IPS DF 19.7 (cell line): ENCODE data around the gene DCP1B.

Experiments
- DNase-seq: peaks from one replicate; pipeline ENCODE4 v3.0.0-alpha.2; 2013; ENCODE audit warnings: low read depth, low spot score

The DCP1B gene

DNA sequence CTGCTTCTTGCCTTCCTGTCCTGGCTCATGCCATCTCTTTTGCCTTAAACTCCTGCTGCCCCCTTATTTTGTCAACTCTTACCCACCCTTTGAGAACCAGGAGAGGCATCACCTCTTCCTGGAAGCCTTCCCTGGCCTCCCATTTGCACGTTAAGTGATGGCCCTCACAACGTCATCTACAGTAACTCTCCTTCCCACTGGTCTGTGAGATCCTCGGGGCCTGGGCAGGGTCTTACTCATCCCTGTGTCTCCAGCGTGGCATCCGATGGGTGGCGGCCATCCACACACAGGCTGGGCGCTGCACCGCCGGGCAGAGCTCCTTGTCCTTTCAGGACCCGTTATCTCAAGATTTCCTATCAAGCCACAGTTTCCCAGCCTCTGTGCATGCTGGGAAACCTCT, 69.0 kb downstream of the DCP1B start:
- DNase-seq = no peak

DNA sequence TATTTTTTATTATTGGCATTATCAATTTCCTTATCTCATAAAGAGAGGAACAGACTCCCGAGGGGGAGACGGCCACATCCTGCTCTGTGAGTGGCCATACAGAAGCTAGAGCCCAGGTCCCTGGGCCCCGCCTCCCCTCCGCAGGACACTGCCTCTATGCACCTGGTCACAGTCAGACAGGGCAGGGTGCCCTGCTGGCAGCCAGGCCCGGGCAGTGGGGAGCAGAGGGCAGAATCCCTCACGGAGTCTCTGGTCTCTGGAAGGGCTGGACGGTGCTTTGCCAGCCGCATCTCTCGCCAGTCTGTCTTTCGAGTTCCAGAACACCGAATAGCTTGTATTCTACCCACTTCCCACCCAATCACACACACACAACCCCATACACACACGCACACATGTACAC, 69.4 kb downstream of the DCP1B start:
- DNase-seq = no peak

DNA sequence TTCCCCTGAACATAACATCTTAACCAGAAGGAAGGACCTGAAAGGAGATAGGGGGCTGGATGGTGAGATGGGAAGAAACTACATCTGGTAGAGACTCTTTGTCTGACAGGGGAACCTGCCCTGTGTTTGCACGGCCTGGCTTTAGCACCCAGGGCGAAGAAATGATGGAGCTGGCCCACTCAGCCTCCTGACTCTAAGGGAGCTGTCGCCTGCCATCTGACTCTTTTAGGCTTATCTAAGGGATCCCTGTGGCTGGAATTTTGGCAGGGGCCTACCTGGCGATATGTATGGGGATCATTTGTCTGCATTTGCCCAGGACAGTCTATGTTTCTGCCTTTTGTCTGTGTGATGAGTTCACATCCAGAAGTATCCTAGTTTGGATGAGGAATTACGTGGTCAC, 70.2 kb downstream of the DCP1B start:
- no peak for DNase-seq

DNA sequence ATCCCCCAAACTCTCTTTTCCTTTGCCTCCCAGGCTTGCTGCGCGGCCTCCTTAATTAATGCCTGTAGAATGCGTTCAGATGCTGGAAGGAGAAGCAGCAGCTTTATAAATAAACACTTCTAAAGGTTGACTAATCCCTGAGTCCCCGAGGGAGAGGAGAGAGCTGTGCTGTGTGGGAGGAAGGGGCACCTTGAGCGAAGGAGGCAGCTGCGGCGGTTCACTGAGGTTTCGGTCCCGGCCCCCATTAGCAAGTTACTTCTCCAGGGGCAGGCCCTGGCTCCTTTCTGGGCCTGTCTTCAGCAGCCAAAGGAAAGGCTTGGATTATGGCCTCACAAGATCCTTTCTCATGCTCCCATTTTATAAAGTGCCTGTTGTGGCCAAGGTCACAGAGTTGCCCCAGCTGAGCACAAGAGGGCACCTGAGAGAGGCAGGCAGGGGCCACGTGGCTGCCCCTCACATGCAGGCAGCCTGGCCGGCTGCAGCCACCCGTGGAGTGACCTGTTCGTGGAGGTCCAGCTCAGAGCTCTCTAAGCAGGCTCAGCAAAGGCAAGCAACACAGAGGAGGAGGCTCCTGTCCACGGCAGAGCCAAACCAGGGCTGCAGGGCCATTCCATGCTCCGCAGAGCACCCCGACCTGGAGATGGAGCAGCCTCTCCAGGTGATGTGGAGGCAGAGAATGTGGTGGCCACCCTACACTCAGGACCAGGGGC, 70.8 kb downstream of the DCP1B start:
- no peak for DNase-seq

DNA sequence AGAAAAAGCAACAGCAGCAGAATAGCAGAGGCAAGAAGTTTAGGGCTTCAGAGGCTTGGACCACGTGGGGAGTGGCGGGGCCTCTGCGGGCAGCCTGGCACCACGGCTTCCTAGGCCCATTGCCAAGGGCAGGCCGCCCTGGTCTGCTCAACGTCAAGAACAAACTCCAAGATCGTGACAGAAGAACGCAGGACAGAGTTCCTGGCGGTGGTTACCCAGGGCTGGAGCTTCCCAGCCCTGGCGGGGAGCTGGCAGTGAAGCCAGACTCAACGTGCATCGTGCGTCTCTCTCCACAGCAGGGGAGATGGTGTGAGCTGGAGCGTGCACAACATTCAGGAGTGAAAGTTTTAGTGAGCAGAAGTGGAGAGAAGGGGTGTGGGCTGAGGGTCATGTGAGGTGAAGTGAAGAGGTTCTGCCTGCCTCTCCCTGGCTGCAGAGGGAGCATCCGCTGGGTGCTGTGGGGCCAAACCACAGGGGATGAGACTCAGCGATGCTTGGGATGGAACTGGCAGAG, 71.9 kb downstream of the DCP1B start:
- no peak for DNase-seq

DNA sequence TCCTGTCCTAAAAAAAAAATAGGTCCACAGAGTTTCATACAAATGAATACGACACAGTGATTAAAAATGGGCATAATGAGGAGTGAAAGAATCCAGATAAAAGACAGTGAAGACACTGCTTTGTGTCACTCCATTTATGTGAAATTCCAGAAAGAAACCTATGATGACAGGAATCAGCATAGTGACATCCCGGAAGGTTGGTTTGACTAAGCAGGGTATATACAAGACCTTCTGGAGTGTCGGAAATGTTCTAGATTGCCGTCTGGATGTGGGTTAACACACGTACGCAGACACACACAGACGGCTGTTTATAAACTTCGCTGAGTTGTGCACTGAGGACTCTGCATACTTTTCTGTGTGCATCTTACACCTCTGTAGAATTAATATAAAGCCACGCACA, 72.6 kb downstream of the DCP1B start:
- DNase-seq = no peak

DNA sequence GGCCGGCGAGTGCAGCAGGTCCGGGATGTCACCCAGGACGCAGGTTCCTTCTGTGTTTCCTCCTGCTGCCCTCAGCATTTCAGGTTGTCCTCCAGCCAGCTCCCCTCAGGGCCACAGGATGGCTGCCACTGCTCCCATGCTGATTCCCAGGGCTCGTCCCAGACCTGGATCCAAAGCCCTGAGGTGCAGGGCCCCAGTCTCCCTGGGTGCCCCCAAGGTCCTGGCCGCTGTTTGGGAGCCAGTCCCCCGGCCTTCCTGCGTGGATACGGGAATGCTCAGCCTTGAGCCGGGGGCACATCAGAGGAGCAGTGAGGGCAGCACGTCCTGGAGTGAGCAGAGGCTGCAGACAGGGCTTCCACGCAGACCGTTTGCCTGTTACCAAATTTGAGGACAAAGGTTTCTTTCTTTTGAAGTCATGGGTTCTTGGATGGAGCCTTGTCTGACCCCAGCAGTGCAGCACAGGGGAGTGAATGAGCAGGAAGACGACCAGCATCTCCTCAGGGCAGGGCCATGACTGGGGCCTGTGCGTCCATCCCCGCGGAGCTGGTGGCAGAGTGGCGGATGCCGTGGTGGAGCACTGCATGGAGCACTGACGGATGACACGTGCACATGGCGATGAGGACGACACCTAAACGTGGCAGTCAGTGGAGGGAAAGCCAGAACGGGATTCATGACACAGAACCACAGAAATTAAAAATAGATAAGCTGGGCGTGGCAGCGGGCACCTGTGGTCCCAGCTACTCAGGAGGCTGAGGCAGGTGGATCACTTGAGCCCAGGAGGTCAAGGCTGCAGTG, 73.3 kb downstream of the DCP1B start:
- no peak for DNase-seq

DNA sequence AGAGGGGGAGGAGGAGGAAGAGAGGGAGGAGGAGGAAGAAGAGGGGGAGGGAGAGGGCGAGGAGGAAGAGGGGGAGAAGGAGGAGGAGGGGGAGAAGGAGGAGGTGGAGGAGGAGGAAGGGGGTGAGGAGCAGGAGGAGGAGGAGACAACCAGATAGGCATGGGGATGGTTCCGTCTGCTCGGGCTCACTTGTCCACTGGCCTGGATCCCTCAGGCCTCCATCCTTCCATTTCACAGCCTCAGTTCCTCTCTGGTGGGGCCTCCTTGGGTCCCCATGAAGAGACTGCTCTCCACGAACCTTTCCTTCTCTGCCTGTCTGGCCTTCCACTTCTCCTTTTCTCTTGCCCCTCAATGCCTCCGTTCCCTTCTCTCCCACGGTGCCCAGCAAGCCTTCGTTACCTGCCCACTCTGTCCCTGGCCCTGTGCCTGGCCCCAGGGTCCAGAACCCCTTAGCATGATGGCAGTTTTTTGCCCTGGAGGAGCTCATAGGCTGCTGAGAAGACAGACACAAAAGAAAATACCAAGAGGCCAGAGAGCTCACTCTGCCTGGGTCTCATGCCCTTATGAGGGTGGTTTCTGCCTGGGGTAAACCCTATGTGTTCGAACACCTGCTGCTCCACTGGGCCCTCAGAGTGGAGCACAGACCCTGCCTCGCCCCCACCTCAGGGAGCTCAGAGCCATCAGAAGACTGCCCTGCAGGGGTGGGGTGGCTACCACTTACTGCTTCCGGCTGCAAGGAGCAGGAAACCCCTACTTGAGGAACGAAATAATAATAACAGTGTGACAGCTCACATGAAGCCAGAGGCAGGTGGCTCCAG, 74.1 kb downstream of the DCP1B start:
- DNase-seq = no peak

DNA sequence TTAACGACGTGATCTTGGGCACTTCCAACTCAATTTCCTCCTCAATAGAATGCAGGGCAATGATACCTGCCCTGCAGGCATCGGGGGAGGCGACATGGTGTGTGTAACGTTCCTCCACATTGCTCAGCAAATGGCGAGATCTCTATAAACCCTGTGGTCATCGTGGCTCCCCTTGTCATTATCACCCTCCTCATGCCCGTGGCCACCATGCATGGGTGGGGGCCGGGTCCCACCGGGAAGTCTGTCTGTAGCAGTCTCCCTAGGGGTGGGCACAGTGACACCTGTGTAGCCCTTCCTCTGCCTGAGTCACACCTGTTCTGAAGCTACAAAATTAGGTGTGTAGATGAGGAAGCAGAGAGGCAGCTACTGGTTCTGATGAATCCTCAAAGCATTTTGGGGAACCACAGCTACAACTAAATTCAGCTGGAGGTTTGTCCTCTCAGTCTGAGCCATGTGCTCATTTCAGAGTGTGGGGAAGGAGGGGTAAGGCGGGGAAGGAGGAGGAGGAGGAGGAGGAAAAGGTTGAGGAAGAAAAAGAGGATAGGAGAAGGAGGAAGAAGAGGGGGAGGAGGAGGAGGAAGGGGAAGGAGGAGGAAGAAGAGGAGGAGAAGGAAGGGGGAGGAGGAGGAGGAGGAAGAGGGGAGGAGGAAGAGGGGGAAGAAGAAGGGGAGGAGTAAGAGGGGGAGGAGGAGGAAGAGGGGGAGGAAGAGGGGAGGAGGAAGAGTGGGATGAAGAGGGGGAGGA, 74.8 kb downstream of the DCP1B start:
- DNase-seq = no peak

DNA sequence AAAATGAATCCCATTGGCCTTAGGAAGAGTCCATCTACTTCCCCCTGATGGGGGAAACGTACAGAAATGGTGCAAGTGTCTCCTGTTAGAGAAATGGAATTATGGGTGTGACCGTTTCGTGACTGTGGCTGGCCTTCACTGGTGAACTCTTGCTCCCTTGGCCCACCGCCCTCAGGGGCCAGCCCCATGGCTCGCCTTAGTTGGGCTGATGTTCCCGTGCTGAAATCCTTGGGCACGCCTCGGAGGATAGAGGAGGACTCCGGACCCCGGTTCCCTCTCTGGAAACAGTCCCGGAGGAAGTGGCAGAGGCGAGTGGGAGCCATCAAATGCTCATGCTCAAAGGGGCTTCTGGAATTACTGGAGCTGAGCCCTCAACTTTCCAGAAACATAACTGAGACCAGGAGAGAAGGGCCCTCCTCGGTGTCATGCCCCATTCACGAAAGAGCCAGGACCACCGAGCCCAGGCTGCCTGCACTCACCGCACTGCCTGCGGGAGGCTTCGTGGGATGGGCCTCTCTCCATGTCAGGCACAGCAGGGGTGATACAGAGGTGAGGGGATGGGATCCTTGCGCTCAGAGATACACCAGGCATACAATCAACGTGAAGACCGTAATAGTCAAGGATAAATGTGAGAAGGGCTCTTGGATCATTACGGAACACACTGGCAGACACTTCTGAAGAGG, 75.7 kb downstream of the DCP1B start:
- DNase-seq = no peak

DNA sequence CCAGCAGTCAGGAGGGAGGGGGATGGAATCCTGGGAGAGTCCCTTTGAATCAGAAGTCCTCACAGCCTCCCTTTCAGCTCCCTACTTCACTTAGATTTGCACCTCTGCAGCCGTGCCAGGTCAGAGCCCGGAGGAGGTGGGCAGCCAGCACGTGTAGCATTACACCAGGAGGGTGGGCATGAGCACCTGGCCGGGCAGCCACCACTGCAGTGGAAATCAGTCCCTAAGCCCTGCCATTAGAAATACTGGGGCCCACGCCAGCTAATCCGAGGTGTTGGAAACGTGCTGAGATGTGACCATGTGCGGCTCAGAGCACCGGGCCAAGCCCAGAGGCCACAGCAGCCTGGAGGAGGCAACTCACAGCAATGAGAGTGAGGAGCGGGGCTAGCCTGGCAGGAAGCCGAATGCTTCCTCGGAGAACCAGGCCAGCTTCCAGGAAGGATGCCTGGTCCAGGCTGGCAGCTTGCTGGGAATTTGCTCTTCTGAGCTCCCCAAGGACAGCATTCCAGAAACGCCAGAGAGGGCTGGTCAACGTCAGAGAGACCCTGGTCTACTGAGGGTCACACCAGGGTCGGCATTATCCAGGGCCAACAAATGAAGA, 76.4 kb downstream of the DCP1B start:
- DNase-seq = no peak

DNA sequence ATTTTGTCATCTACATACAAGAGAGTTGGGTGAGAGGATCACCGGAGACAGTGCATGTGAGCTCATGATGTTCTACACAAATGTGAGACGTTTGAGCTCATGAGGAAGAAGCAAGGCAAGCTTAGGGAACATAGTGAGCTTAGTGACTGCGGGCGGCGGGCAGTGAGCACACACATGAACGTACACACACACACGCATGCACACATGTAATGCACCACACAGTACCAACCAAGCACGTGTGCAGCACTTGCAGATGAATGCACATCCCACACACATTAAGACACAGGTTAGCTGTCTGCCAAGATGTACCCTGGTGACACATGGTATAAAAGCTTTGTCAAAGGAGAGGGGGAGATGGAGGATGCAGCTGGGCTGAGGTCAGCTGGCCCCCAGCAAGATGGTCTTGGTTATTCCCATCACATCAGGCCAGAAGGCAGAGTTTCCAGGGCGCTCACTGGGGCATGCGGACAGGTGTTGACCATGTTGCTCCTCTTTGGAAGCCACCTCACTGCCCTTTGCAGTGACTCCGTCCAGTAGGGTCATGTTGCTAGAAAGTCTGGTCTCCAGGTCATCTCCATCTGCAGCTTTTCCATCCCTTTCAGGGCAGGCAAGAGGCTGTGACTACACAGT, 77.1 kb downstream of the DCP1B start:
- DNase-seq = no peak

DNA sequence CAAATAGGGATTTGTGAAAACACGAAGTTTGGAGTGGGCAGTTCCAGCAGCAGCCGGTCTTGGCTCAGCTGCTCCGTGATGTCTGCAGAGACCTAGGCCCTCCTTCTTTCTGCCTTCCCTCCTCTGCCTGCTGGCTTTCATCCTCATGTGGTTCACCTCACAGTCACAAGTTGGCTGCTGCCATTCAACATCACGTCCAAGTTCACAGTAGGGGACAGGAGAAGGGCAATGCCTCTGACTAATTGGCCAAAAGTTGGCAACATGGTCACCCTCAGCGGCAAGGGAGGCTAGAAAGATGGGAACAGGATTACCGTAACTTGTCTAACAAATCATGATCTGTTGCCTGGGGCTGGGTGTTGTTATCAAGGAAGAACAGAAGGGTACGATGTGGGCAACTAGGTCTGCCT, 78.0 kb downstream of the DCP1B start:
- no peak for DNase-seq

DNA sequence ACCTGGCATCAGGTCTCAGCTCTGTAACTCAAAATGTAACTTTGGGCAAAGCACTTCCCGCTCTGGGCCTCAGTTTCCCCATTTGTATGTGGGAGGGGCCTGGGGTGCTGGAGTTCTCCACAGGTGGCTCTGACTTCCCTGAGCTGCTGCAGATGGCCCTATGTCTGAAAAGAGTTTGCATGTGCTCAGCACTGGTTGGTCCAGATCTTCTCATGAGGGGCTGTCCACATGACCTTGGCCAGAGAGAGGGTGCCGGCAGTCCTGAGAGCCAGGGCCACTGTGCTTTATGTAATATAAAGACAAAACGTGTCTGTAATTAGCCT, 78.6 kb downstream of the DCP1B start:
- DNase-seq = no peak

DNA sequence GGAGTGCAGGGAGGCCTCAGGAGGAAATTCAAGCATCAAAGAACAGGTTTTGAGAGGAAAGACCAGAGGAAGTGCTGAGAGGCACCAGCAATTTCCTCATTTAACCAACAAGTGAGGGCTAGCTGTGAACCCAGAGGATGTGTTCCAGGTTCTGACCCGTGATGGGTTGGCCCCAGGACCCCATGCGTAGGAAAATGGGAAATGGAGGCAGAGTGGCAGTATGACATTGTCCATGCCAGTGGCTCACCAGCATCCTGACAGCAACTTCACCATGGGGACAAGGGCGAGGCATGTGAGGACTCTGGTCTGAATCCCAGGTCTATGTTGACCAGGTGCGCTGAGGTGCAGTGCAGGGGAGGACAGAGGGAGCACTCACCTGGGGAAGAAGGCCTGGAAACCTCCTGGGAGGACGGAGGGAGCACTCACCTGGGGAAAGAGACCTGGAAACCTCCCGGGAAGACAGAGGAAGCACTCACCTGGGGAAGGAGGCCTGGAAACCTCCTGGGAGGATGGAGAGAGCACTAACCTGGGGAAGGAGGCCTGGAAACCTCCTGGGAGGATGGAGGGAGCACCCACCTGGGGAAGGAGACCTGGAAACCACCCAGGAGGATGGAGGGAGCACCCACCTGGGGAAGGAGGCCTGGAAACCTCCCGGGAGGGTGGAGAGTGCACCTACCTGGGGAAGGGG, 79.1 kb downstream of the DCP1B start:
- DNase-seq = no peak

DNA sequence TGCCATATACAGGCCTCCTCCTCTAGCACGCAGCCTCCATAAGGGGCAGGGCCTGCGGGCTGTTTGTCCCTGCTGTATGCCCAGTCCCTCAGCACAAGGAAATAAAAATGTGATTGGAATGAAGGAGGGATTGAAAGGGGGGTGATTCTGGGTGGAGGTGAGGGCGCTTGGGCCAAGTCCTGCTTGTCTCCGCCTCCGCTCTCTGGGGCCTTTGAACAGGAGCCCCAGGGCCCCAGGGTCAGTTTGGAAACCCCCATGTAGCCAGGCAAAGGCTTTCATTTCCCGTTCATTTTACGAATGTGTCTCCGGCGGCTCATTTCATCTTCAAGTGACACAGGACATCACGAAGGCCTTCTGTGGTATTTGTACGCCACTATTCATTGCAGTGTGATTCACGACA, 81.3 kb downstream of the DCP1B start:
- no peak for DNase-seq

DNA sequence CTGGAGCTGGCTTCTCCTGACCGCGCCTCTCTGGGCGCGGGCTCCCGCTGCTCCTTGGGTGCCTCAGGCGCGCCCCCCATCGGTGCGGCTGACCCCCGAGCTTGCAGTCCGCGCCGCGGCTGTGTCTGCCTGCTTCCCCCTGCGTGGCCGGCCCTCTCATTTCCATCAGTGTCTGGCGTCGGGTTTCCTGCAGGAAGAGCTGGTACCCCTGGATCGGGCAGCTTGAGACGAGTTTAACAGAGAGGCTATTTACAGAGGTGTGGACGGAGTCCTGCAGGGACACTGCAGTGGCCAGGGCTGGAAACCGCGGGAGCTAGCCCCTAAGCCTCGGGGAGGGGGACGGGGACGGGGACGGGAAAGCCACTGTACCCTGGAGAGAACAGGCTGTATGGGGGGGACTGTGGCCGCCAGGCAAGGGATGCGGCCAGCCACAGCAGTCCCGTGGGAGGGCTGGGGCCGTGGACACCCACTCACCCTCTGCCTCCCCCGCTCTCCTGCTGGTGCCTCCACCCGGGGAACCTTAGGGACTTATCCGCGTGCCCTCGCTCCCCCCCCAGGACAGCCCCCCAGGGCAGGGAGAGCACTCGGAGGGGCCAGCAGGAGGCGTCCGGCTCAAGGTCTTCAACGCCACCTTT, 82.1 kb downstream of the DCP1B start:
- no peak for DNase-seq

DNA sequence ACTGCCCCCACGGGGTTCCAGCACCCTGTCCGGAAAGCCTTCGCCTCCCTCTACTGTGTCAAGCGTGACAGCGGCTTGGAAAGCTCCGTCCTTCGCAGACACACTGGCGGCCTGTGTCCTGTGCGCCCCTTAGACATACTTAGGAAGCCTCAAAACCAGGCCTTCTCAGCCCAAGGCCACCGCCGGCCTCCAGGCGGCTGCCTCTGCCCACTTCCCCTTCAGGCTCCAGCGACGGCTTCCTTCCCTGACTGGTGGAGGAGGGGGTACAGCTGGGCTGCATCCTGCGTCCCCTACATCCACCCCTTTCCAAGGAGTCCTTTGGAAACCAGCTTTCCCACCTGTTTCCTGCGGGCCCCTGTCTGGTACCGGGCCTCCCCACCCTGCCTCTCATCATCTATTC, 83.3 kb downstream of the DCP1B start:
- no peak for DNase-seq

DNA sequence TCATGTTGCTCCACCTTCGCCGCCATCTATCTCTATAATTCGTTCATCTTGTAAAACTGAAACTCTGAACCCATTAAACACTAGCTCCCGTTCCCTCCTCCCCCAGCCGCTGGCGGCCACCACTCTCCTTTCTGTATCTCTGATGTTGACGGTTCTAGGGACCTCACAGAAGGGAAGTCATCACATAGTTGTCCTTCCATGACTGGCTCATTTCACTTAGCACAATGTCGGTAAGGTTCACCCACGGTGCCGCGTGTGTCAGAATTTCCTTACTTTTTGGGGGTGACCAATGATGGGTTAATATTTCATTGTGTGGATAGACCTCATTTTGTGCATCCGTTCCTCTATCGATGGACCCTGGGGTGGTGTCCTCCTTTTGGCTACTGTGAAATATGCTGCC, 83.8 kb downstream of the DCP1B start:
- DNase-seq = no peak
